ENCODE data around the gene GMPPB.

Gene GMPPB

DNA sequence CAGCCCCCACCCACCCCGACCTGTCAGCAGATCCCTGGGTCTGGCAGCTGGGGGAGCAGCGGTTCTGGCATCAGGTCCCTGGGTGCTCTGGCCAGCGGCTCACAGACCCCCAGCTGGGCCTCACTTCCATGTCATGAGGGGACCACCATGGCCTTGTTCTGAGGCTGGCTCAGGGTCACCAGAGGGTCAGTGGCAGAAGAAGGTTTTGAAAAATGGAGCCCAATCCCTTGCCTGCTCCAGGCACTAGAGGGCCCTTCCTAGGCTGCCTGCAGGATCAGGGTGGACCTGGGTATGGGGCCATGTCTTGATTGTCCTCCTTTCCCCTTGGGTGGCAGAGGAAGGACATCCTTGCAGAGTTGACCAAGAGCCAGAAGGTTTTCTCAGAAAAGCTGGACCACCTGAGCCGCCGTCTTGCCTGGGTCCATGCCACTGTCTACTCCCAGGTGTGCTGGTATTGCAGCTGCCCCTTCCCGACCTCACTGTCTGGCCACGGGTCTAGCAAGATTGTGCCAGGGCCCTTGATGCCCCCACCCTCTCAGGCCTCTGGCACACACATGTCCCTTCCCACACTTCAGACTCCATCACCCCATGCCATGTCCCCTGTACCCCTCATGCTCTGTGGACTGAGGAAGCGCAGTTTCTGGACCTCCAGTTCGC lies 17.2 kb downstream of the GMPPB start:
- no peak for TF ChIP-seq CTCF (IDR thresholded peaks at IDR 0.05; ENCODE audit: control insufficient read depth, extremely low read depth, insufficient read depth)

GRCh38 chr3:49705390-49705960 lies 18.3 kb downstream of the GMPPB start:
- H3K4me3 ChIP-seq (ENCODE audit: low read depth, low read length) = no peak overlapping the region
- no peak for TF ChIP-seq CTCF (IDR thresholded peaks at IDR 0.05; ENCODE audit: control insufficient read depth, extremely low read depth, insufficient read depth)
- DNase-seq (ENCODE audit: low read depth) = no peak

More for the DNA sequence above, 17.2 kb downstream of the GMPPB start:
- no peak for DNase-seq (ENCODE audit: low read depth)
- no peak overlapping the region for H3K4me3 ChIP-seq (ENCODE audit: low read depth, low read length)

- H3K4me3 ChIP-seq (ENCODE audit: low read depth, low read length) = no peak overlapping the region
- no peak for TF ChIP-seq CTCF (IDR thresholded peaks at IDR 0.05; ENCODE audit: control insufficient read depth, extremely low read depth, insufficient read depth)
- no peak for DNase-seq (ENCODE audit: low read depth)
These were observed 19.1 kb downstream of the GMPPB start for GRCh38 chr3:49704629-49705028.

GRCh38 chr3:49703956-49704355 lies 19.8 kb downstream of the GMPPB start:
- TF ChIP-seq CTCF (IDR thresholded peaks at IDR 0.05; ENCODE audit: control insufficient read depth, extremely low read depth, insufficient read depth) = no peak
- no peak overlapping the region for H3K4me3 ChIP-seq (ENCODE audit: low read depth, low read length)
- DNase-seq (ENCODE audit: low read depth) = no peak

GRCh38 chr3:49703443-49703927 lies 20.3 kb downstream of the GMPPB start:
- no peak overlapping the region for H3K4me3 ChIP-seq (ENCODE audit: low read depth, low read length)
- no peak for DNase-seq (ENCODE audit: low read depth)
- TF ChIP-seq CTCF (IDR thresholded peaks at IDR 0.05; ENCODE audit: control insufficient read depth, extremely low read depth, insufficient read depth) = peak; percentile 96

DNA sequence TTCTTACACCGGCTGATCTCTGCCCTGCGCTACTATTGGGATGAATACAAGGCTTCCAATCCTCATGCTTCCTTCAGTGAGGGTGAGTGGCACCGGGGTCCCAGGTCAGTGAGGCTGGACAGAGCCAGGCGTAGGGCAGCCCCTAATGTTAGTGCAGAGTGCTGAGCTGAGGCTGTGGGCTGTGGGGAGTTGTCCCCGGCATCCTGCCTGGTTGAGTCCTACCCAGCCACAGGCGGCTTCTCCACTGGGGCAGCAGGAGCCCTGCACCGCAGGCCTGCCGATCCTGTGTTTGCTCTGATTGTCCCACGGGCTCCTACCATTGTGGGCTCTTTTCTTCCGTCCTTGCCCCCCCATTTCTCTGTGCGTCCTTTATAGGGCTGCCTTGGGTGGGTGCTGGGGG lies 21.1 kb downstream of the GMPPB start:
- no peak overlapping the region for H3K4me3 ChIP-seq (ENCODE audit: low read depth, low read length)
- TF ChIP-seq CTCF (IDR thresholded peaks at IDR 0.05; ENCODE audit: control insufficient read depth, extremely low read depth, insufficient read depth) = no peak
- DNase-seq (ENCODE audit: low read depth) = no peak
